Measurements from ENCODE around the gene CNOT6.
"Not testable (repeated sequence)": the region's sequence is repeated elsewhere in the genome, so short reads cannot be mapped to it uniquely, and the experiment has no call there.

CNOT6 gene

GRCh38 chr5:180471866-180472265, 22.3 kb upstream of the CNOT6 start:
- no peak for DNase-seq

- DNase-seq: no peak
Observed at GRCh38 chr5:180472269-180472668, 21.9 kb upstream of the CNOT6 start.

- DNase-seq: not testable (repeated sequence)
Observed at GRCh38 chr5:180473386-180473785, 20.8 kb upstream of the CNOT6 start.

GRCh38 chr5:180474569-180474968, 19.6 kb upstream of the CNOT6 start:
- DNase-seq: no peak

GRCh38 chr5:180475969-180476524, 18.1 kb upstream of the CNOT6 start:
- DNase-seq: not testable (repeated sequence)

GRCh38 chr5:180484813-180485212, 9.4 kb upstream of the CNOT6 start:
- DNase-seq: no peak

- no peak for DNase-seq
Observed at GRCh38 chr5:180486636-180487149, 7.5 kb upstream of the CNOT6 start.

GRCh38 chr5:180487556-180487955, 6.6 kb upstream of the CNOT6 start:
- DNase-seq: no peak

GRCh38 chr5:180491496-180491895, 2.7 kb upstream of the CNOT6 start:
- DNase-seq: no peak

- no peak for DNase-seq
Observed at GRCh38 chr5:180492226-180492903, 1.8 kb upstream of the CNOT6 start.

GRCh38 chr5:180494510-180495181, 467 bp downstream of the CNOT6 start:
- no peak for DNase-seq

GRCh38 chr5:180495292-180495691, 1.1 kb downstream of the CNOT6 start:
- DNase-seq: no peak

GRCh38 chr5:180495991-180496741, 2.0 kb downstream of the CNOT6 start:
- no peak for DNase-seq

- not testable (repeated sequence) for DNase-seq
Observed at GRCh38 chr5:180496806-180497205, 2.6 kb downstream of the CNOT6 start.

- not testable (repeated sequence) for DNase-seq
Observed at GRCh38 chr5:180497865-180498264, 3.7 kb downstream of the CNOT6 start.

GRCh38 chr5:180498378-180498777, 4.2 kb downstream of the CNOT6 start:
- DNase-seq: no peak

GRCh38 chr5:180499684-180500083, 5.5 kb downstream of the CNOT6 start:
- no peak for DNase-seq

- not testable (repeated sequence) for DNase-seq
Observed at GRCh38 chr5:180500300-180500699, 6.1 kb downstream of the CNOT6 start.

- no peak for DNase-seq
Observed at GRCh38 chr5:180507661-180508060, 13.5 kb downstream of the CNOT6 start.

GRCh38 chr5:180515294-180515693, 21.1 kb downstream of the CNOT6 start:
- no peak for DNase-seq

GRCh38 chr5:180515974-180516373, 21.8 kb downstream of the CNOT6 start:
- not testable (repeated sequence) for DNase-seq

- DNase-seq: no peak
Observed at GRCh38 chr5:180516440-180516839, 22.3 kb downstream of the CNOT6 start.

- no peak for DNase-seq
Observed at GRCh38 chr5:180519098-180519497, 24.9 kb downstream of the CNOT6 start.
